HG03175 (cell line): Measurements from ENCODE around the gene CATSPER1.

ENCODE experiments used
- ATAC-seq: cut with Tn5 transposase; IDR thresholded peaks from one replicate; pipeline ENCODE4 v1.9.1; 2021; ENCODE audit warnings: mild to moderate bottlenecking, moderate library complexity; ENCODE audit not compliant: unreplicated experiment

The CATSPER1 gene

GRCh38 chr11:66026017-66026529 lies at the start of gene CATSPER1:
CATSPER1 (minus strand) TSS chr11:66026479; CDS start chr11:66026379, 100 bp downstream.
- no peak for ATAC-seq

GRCh38 chr11:66075273-66075672 lies 49.0 kb upstream of the CATSPER1 start:
- ATAC-seq, result no peak

GRCh38 chr11:66073669-66074068 lies 47.4 kb upstream of the CATSPER1 start:
- no peak for ATAC-seq

- ATAC-seq, result no peak
These were observed 46.2 kb upstream of the CATSPER1 start for GRCh38 chr11:66072518-66072917.

- no peak for ATAC-seq
These were observed 45.8 kb upstream of the CATSPER1 start for GRCh38 chr11:66072081-66072480.

GRCh38 chr11:66071381-66071801 lies 45.1 kb upstream of the CATSPER1 start:
- ATAC-seq, result no peak

GRCh38 chr11:66070604-66071380 lies 44.5 kb upstream of the CATSPER1 start:
- peak; percentile 15 for ATAC-seq

- ATAC-seq, result peak; percentile 57
These were observed 43.7 kb upstream of the CATSPER1 start, which contains the start of gene PACS1 for GRCh38 chr11:66069715-66070603. PACS1 (plus strand) TSS chr11:66070272; CDS start chr11:66070487, 215 bp downstream.

- ATAC-seq, result peak; percentile 23
These were observed 42.8 kb upstream of the CATSPER1 start for GRCh38 chr11:66068923-66069714.

GRCh38 chr11:66068154-66068821 lies 42.0 kb upstream of the CATSPER1 start:
- ATAC-seq, result no peak

GRCh38 chr11:66067640-66068039 lies 41.4 kb upstream of the CATSPER1 start:
- no peak for ATAC-seq

- no peak for ATAC-seq
These were observed 40.5 kb upstream of the CATSPER1 start for GRCh38 chr11:66066751-66067150.

GRCh38 chr11:66064571-66064970 lies 38.3 kb upstream of the CATSPER1 start:
- no peak for ATAC-seq

GRCh38 chr11:66063900-66064299 lies 37.6 kb upstream of the CATSPER1 start:
- no peak for ATAC-seq

- ATAC-seq, result no peak
These were observed 36.1 kb upstream of the CATSPER1 start for GRCh38 chr11:66062408-66062807.

GRCh38 chr11:66061268-66061667 lies 35.0 kb upstream of the CATSPER1 start:
- no peak for ATAC-seq

- ATAC-seq, result no peak
These were observed 33.8 kb upstream of the CATSPER1 start for GRCh38 chr11:66059966-66060680.

GRCh38 chr11:66056501-66056900 lies 30.2 kb upstream of the CATSPER1 start:
- ATAC-seq, result no peak

GRCh38 chr11:66055021-66055420 lies 28.7 kb upstream of the CATSPER1 start:
- no peak for ATAC-seq

- no peak for ATAC-seq
These were observed 26.3 kb upstream of the CATSPER1 start for GRCh38 chr11:66052664-66052982.
